IPS-NIHi7 (cell line): ENCODE measurements around the gene HPSE2.
A peak's percentile ranks its signal among the peaks of the same experiment; 100 is the strongest.

ENCODE experiments used
- DNase-seq: peaks from one replicate; pipeline ENCODE4 v3.0.0; 2012; ENCODE audit warnings: mixed read lengths; ENCODE audit errors: extremely low spot score

HPSE2 gene

DNA sequence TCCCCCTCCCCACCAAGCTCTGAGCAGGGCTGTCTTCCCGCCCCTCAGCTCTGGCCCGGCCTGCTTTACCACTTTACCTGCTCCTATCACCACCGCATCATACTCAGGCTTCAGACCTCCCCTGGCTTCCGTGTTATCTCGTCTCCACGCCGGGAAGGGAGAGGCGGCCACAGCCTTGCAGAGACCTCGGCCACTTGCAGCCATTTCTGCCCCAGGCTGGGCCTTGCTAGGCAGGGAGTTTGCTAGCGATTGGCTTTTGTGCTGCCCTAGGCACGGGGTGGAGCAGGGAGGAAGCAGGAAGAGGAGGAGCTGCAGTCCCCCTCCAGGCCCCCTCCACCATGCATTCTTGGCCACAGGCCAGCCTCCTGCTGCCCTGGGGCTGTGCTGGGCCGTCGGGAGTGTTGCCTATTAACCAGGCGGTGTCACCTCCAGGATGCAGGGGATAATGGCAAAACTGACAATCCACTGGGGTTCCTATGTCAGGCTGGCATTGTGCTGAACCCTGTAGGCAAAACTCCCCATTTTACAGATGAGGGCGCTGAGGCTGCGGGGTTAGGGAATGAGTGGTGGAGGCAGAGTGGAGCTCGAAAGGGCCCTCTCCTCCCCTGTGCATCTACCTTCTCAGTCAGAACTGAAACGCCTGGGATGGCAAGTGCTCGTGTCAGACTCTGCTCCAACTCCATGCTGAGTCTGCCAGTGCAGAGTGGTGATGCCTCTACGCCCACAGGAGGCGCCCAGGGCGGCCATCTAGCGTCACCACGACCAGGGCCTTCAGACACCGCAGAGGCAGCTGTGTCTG is 820.5 kb downstream of the HPSE2 start, which contains the start of gene PYROXD2:
PYROXD2 (minus strand) TSS at position 251 of the 799 bp plus-strand sequence; CDS start at position 204, 47 bp downstream.
- DNase-seq: peak; percentile 96

DNA sequence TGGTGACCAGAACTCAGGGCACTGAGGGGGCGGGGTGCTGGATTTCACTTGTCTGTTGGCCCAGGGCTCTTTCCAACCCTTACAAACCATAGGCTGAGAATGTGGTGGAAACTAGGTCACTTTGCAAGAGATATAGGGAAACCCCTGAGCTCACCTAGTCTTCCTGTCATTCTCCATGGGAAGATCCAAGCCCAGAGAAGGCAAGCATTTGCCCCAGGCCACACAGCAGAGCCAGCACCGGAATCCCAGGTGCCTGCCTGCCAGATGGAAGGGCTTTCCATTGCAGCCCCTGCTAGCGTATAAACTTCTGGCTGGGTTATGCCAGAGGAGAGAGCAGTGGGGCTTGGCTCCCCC is 821.1 kb downstream of the HPSE2 start:
- no peak for DNase-seq

GRCh38 chr10:98411768-98412167 is 823.9 kb downstream of the HPSE2 start:
- DNase-seq: no peak

DNA sequence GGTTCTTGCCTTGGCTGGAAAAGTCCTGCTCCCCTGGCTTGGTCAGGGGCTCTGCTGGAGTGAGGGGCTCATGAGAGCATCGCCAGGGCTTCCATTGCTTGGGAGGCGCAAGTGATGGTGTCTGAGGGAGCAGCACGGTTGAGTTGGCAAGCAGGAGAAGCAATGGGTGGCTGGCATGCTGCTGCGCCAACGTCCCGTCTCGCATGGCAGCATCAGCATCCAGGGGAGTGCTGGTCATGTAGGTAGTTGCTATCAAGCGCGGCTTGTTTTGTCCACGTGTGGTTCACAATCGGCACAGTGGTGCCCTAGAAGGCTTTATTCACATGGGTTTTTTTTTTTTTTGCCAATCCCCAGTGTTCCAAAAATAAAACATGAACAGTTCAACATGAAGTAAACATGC is 824.5 kb downstream of the HPSE2 start:
- no peak for DNase-seq

DNA sequence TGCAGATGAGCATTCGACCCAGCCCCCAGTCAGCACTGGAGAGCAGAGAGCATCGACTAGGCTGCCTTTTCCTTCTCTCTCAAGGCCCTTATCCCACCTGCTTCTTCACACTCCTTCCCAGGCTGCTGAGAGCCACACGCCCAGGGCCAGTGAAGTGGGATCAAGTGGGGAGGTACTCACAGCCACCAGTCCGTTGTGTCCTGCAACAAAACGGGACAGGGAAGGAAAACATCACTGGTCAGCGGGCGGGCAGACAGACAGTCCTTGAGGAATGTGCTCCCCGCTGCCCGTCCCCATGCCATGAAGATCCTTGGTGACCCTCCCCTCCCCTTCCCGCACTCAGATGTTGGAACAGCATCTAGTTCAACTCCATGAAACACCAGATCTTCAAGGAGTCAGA is 824.9 kb downstream of the HPSE2 start:
- no peak for DNase-seq

DNA sequence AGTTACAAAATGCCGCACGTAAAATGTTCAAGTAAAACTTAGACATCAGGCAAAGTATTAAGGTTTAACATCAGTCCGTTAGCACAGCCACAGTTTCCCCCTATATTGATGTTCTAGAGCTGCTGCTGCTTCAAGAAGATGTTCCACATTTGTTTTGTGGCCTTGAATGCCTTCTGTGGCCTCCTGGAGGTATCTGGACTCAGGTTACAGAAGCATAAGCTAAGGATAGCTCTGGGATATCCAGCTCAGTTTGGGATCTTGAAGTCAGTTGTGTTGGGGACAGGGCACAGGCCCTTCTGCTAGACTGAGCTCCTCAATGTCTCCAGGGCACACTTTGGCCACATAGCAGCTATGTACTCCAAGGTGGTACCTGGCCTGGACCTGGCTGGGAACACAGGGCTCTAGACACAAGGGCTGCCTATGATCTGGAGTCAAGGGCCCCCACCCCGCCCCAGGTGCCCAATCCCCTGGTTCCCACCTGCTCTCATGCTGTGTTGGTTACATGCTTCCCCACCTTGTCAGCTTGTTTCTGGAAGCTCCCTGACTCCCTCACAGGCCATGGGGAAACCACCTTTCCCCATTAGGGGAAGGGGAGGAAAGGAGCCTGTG is 825.4 kb downstream of the HPSE2 start:
- no peak for DNase-seq

GRCh38 chr10:98408799-98409198 is 826.9 kb downstream of the HPSE2 start:
- no peak for DNase-seq

DNA sequence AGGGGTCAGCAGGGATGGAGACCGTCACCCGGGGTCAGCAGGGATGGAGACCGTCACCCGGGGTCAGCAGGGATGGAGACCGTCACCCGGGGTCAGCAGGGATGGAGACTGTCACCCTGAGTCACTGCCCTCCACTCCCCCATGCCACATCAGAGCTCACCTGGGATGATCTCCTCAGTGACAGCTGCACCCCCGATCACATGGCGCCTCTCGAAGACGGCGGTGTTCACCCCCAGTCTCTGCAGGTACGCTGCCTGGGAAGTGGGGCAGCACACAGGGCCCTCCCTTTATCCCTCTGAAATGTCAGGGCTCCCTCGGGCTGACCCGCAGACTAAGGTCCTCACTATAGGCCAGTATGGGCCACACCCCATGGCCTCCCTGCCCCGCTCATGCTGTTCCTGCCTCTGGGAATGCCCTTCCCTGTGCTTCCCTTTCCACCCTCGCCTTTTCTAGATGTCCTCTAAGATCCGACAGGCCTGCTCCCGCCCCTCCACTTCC is 827.9 kb downstream of the HPSE2 start:
- DNase-seq: no peak
